ENCODE measurements around the gene MT1M. TPM values are rescaled to one million over a fixed set of nuclear protein-coding genes. Genes with fewer than 3 reads are reported as not detected.

Gene MT1M
- total and polyA plus RNA-seq, 2 donors from 2014 or later = 15.3 to 27.9 TPM

GRCh38 chr16:56645311-56645710 is 12.9 kb downstream of the MT1M start:
- Histone ChIP-seq H3K4me3 (ENCODE audit: low read length in 3 of 3) (no peak overlapping the region), H3K36me3 (ENCODE audit: control insufficient read depth in 2 of 3, insufficient read depth in 3 of 3, low read length in 3 of 3) (no peaks in the 10 kb centered on the region), H3K9me3 (ENCODE audit: control insufficient read depth in 2 of 3, insufficient read depth in 1 of 3, low read length in 3 of 3) (no peaks in the 10 kb centered on the region), H3K27me3 (ENCODE audit: control insufficient read depth, insufficient read depth, low read length) (peaks cover 51% of the 10 kb centered on the region), H3K9ac (ENCODE audit: low read length in 3 of 3) (no peak overlapping the region), H3K27ac (ENCODE audit: low read depth in 2 of 2, low read length in 2 of 2) (no peak overlapping the region), H3K4me1 (ENCODE audit: control insufficient read depth in 2 of 3, insufficient read depth in 2 of 3, low read depth in 1 of 3, low read length in 3 of 3) (peaks cover 0 to 7% (median 6%) of the 10 kb centered on the region in 3 donors)
- DNase-seq (no peak), FAIRE-seq (no peak)
- TF ChIP-seq CTCF (IDR thresholded peaks at IDR 0.05; ENCODE audit: borderline replicate concordance, extremely low read depth, insufficient read depth) = no peak
- intact Hi-C loops (cut with DNase I) = no loop called here

DNA sequence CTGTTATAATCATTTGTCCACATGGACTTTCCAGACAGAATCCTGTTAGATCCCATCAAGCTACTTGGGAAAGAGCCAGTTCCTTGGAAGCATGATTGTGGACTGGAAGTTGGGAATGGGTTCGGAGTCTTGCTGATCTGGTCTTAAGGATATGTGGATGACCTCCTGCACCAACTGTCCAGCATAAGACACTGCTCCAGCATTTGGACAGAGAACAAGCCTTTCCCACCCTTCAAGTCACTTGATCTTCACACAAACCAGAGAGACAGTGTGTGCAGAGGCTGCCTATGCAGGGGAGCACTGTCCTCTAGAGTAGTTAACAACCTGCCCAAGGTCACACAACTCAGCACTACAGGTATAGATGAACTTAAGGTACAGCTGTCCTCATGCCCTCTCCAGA is 13.4 kb downstream of the MT1M start:
- H3K36me3 ChIP-seq (ENCODE audit: control insufficient read depth in 2 of 3, insufficient read depth in 3 of 3, low read length in 3 of 3) = no peaks in the 10 kb centered on the region
- DNase-seq (no peak), FAIRE-seq (no peak)
- H3K27me3 ChIP-seq (ENCODE audit: control insufficient read depth, insufficient read depth, low read length) = peaks cover 48% of the 10 kb centered on the region
- intact Hi-C loops (cut with DNase I) = no loop called here
- H3K4me3 ChIP-seq (ENCODE audit: low read length in 3 of 3) = no peak overlapping the region
- no peaks in the 10 kb centered on the region for H3K9me3 ChIP-seq (ENCODE audit: control insufficient read depth in 2 of 3, insufficient read depth in 1 of 3, low read length in 3 of 3)
- TF ChIP-seq CTCF (IDR thresholded peaks at IDR 0.05; ENCODE audit: borderline replicate concordance, extremely low read depth, insufficient read depth) = no peak
- H3K4me1 ChIP-seq (ENCODE audit: control insufficient read depth in 2 of 3, insufficient read depth in 2 of 3, low read depth in 1 of 3, low read length in 3 of 3) = peaks cover 0 to 7% (median 6%) of the 10 kb centered on the region in 3 donors
- H3K27ac ChIP-seq (ENCODE audit: low read depth in 2 of 2, low read length in 2 of 2) = no peak overlapping the region
- H3K9ac ChIP-seq (ENCODE audit: low read length in 3 of 3) = no peak overlapping the region

DNA sequence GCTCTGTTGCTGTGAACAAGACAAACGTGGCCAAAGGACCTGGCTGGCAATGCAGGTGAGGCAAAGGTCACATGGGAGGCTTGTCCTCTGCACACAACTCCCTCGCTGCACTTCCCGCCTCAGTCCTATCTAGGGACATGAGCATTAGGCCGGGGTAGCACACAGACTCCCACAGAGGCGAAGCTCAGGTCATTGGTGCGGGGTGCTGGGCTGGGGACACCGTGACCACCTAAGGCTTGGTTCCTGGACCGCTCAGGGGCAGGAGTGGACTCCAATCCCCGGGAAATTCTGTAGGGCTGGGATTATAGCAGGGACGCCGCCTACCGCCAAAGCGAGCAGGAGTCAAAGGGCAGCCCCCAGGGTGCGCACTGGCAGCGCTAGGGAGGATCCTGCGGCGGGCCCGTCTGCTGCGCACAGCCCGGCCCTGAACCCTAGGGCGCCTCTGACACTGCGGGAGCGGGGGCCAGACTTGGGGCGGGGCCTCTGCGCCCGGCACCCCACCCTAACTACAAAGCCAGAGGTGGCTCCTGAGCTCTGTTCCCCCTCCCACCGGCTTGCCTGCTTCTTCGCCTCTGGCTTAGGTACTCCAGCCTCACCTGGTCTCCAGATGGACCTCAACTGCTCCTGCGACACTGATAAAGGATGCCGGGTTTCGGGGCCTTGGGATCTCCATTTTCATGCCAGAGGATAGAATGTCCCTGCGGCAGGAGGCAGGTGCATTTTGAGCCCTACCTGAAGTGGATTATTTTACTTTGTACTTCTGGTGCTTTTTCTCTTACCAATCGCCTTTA is 15.4 kb downstream of the MT1M start:
- no peak for FAIRE-seq
- peaks cover 0 to 7% (median 6%) of the 10 kb centered on the region in 3 donors for H3K4me1 ChIP-seq (ENCODE audit: control insufficient read depth in 2 of 3, insufficient read depth in 2 of 3, low read depth in 1 of 3, low read length in 3 of 3)
- H3K9me3 ChIP-seq (ENCODE audit: control insufficient read depth in 2 of 3, insufficient read depth in 1 of 3, low read length in 3 of 3) = no peaks in the 10 kb centered on the region
- DNase-seq = no peak
- H3K9ac ChIP-seq (ENCODE audit: low read length in 3 of 3) = no peak overlapping the region
- H3K27me3 ChIP-seq (ENCODE audit: control insufficient read depth, insufficient read depth, low read length) = peaks cover 37% of the 10 kb centered on the region
- TF ChIP-seq CTCF (IDR thresholded peaks at IDR 0.05; ENCODE audit: borderline replicate concordance, extremely low read depth, insufficient read depth) = no peak
- no peaks in the 10 kb centered on the region for H3K36me3 ChIP-seq (ENCODE audit: control insufficient read depth in 2 of 3, insufficient read depth in 3 of 3, low read length in 3 of 3)
- no peak overlapping the region for H3K4me3 ChIP-seq (ENCODE audit: low read length in 3 of 3)
- H3K27ac ChIP-seq (ENCODE audit: low read depth in 2 of 2, low read length in 2 of 2) = no peak overlapping the region
- intact Hi-C loops (cut with DNase I) = no loop called here

Data from kidney (tissue), 14 donors.